HFF-Myc (cell line): Measurements from ENCODE around the gene TGM5.
"Not testable (repeated sequence)": the region's sequence is repeated elsewhere in the genome, so short reads cannot be mapped to it uniquely, and the experiment has no call there.

Experiments
- DNase-seq: peaks from one replicate; pipeline ENCODE4 v3.0.0-alpha.2; 2011; ENCODE audit warnings: low read depth; ENCODE audit errors: extremely low read depth
- H3K4me3 ChIP-seq: replicated peaks from 2 replicates; pipeline ENCODE4 v1.5.1; 2011; ENCODE audit warnings: low read depth, mild to moderate bottlenecking, control low read depth, low read length
- TF ChIP-seq, protein P1 (sequence below): IDR thresholded peaks from 2 replicates; pipeline ENCODE4 v1.5.1; 2012; ENCODE audit warnings: mild to moderate bottlenecking, low read depth, low read length, control low read depth; ENCODE audit errors: missing control alignments

TGM5 gene

DNA sequence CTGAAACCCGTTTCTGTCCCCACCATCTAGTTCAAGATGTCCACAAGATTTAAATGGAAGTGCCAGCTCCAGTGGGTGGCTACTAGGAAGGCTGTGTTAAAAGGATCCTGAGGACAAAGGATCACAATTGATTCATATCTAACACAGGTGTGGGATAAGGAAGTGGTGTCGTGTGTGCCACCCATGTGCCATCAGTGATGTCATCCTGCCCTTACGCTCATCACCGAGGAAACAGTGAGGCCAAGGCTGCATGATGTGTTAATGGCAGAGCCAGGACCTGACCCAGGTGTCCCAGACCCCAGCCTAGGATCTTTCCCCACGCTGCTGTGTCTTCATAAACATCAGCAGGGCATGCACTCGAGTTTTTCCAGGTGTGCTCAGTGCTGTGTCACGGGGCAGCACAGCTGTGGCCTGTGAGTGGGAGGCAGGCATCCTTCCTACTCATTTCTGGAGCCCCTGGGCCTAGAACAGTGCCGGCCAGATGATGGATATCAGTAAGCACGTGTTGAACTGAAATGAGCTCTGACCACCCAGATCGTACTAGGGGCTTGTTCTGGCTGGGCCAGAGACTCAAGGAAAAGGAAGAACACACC lies 10.6 kb upstream of the TGM5 start:
- no peak for DNase-seq
- H3K4me3 ChIP-seq: no peak overlapping the region
- TF ChIP-seq, protein P1, sequence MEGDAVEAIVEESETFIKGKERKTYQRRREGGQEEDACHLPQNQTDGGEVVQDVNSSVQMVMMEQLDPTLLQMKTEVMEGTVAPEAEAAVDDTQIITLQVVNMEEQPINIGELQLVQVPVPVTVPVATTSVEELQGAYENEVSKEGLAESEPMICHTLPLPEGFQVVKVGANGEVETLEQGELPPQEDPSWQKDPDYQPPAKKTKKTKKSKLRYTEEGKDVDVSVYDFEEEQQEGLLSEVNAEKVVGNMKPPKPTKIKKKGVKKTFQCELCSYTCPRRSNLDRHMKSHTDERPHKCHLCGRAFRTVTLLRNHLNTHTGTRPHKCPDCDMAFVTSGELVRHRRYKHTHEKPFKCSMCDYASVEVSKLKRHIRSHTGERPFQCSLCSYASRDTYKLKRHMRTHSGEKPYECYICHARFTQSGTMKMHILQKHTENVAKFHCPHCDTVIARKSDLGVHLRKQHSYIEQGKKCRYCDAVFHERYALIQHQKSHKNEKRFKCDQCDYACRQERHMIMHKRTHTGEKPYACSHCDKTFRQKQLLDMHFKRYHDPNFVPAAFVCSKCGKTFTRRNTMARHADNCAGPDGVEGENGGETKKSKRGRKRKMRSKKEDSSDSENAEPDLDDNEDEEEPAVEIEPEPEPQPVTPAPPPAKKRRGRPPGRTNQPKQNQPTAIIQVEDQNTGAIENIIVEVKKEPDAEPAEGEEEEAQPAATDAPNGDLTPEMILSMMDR: no peak

- no peak for DNase-seq
- TF ChIP-seq, protein P1: no peak
Observed at GRCh38 chr15:43276563-43277200, 10.0 kb upstream of the TGM5 start.

GRCh38 chr15:43275740-43276562 lies 9.2 kb upstream of the TGM5 start:
- DNase-seq: no peak
- no peak overlapping the region for H3K4me3 ChIP-seq
- TF ChIP-seq, protein P1: no peak

More at GRCh38 chr15:43276563-43277200, 10.0 kb upstream of the TGM5 start:
- no peak overlapping the region for H3K4me3 ChIP-seq

- TF ChIP-seq, protein P1: no peak
- no peak for DNase-seq
- no peak overlapping the region for H3K4me3 ChIP-seq
Observed at GRCh38 chr15:43274136-43274535, 7.4 kb upstream of the TGM5 start.

DNA sequence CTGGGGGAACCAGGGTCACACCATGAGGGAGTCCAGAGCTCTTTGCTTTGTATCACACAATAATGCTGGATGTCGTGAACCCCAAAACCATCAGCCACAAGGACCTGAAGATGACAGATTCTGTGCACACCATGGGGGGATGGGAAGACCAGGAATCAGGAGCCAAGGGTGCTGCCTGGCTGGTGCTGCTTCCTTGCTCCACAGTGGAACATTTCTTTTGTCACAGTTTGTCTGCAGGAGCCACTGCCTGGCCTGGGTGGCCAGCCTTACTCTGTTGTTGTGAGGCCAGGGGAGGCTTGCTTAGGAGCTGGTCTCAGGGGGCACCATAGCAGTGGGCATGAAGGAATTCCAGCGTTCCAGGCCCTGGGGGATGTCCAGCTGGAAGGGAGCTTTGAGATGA lies 6.5 kb upstream of the TGM5 start:
- H3K4me3 ChIP-seq: no peak overlapping the region
- no peak for DNase-seq
- TF ChIP-seq, protein P1: no peak

GRCh38 chr15:43271908-43272307 lies 5.2 kb upstream of the TGM5 start:
- DNase-seq, H3K4me3 ChIP-seq: not testable (repeated sequence)

DNA sequence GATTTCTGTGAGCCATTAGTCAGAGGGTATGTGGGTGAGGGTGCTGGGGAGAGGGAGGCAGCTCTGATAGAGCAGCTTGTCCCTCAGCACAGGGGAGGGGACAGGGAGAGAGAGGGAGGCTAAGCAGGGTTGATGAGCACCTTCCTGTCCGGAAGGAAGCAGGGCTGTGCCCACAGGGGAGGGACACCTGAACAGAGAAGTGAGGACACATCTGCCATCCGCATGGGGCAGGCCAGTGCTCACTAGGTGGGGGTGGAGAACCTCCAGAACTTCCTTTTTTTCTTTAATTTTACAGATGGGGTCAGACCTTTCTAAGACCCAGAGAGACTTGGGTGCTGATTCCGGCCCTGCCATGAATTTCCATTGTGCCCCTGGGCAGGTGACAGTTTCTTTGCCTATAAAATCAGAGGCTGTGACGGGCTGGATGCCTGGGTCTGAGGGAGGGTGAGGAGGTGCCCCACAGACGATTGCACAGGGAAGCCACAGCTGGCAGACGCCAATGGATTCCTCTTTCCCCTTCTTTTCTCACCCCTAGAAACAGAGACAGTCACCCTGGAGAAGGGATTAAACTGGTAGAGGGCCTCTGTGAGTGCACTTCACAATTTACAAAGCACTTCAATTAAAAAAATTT lies 4.1 kb upstream of the TGM5 start:
- no peak for DNase-seq
- H3K4me3 ChIP-seq: no peak overlapping the region
- TF ChIP-seq, protein P1: no peak
